K562 (cell line): ENCODE data around the gene MED16. TPM values are rescaled to one million over a fixed set of nuclear protein-coding genes. Genes with fewer than 3 reads are reported as not detected.

Source experiments
- CHD1 ChIP-seq: fragments of 200-600 bp; sonication (generic); IDR thresholded peaks from one replicate; pipeline ENCODE4 v1.6.1; 2012; ENCODE audit warnings: mild to moderate bottlenecking, moderate library complexity, low read length, inconsistent platforms
- ETV6 ChIP-seq, 3 experiments: fragments of 150-350 bp in 1 of 3; sonication (generic) in 1 of 3; formaldehyde crosslinking in 1 of 3; IDR thresholded peaks; 2 replicates each; pipeline versions ENCODE4 v1.6.1 to v1.8.0; 2014 to 2022; ENCODE audit warnings: borderline replicate concordance in 2 of 3, low read depth in 2 of 3, antibody characterized with exemption in 1 of 3, low read length in 1 of 3, mild to moderate bottlenecking in 1 of 3, missing genetic modification reagents in 1 of 3
- KAT2B ChIP-seq: IDR thresholded peaks from one replicate; pipeline ENCODE4 v1.6.1; 2012; ENCODE audit warnings: low read depth, mild to moderate bottlenecking, control low read depth, inconsistent platforms, low read length, moderate library complexity
- NBN ChIP-seq: fragments of 450-650 bp; IDR thresholded peaks from 2 replicates; pipeline ENCODE4 v1.6.1; 2016; ENCODE audit warnings: low read depth, mild to moderate bottlenecking
- NFATC3 ChIP-seq: fragments of 450-650 bp; IDR thresholded peaks from 2 replicates; pipeline ENCODE4 v1.6.1; 2017; ENCODE audit warnings: mild to moderate bottlenecking
- NR2C2 ChIP-seq, 2 experiments: fragments of 200-800 bp in 1 of 2; sonication (Bioruptor generic) in 1 of 2; sonication (generic) in 1 of 2; formaldehyde crosslinking in 1 of 2; IDR thresholded peaks; 2 replicates each; pipeline versions ENCODE4 v1.6.1 to v1.8.0; 2016 to 2022; ENCODE audit warnings: mild to moderate bottlenecking in 1 of 2, missing compliant biosample characterization in 1 of 2, missing genetic modification characterization in 1 of 2, missing genetic modification reagents in 1 of 2
- POLR2AphosphoS2 ChIP-seq: IDR thresholded peaks from 2 replicates; pipeline ENCODE4 v1.6.1; 2012; ENCODE audit warnings: low read length, improper control_type of control experiment
- RFX7 ChIP-seq: fragments of 250-450 bp; sonication (Bioruptor Pico); IDR thresholded peaks from 2 replicates; pipeline ENCODE4 v1.5.1; 2021; ENCODE audit warnings: mild to moderate bottlenecking
- ZKSCAN8 ChIP-seq: fragments of 200-800 bp; sonication (Bioruptor generic); IDR thresholded peaks from 2 replicates; pipeline ENCODE4 v1.6.1; 2016; ENCODE audit warnings: missing genetic modification characterization, missing compliant biosample characterization
- ZNF146 ChIP-seq: IDR thresholded peaks from one replicate; pipeline ENCODE4 v1.6.1; 2018; ENCODE audit warnings: missing compliant biosample characterization; ENCODE audit not compliant: unreplicated experiment
- ZNF436 ChIP-seq: fragments of 250-450, 450-650 bp; sonication (Bioruptor Pico); formaldehyde crosslinking; IDR thresholded peaks from 2 replicates; pipeline ENCODE4 v1.7.0; 2020; ENCODE audit warnings: mild to moderate bottlenecking
- ZNF696 ChIP-seq: fragments of 250-450 bp; sonication (Bioruptor Pico); conservative IDR thresholded peaks from 2 replicates; pipeline ENCODE4 v1.4.0; 2020; ENCODE audit warnings: mild to moderate bottlenecking, moderate library complexity
- polyA plus RNA-seq, 8 experiments: library from polyadenylated mRNA; depleted of rRNA in 4 of 8; stranded (reverse) in 5 of 8; unstranded in 3 of 8; fragments of >200 nt; fragmentation: Nextera tagmentation in 2 of 8; fragmentation: Illumina TruSeq in 1 of 8; extraction: Ambion mirVana in 2 of 8; extraction: Trizol in 1 of 8; gene quantifications; 2 replicates each; pipeline versions ENCODE4 v1.2.1 to v1.2.3, GENCODE V29; 2011 to 2014; ENCODE audit warnings: inconsistent platforms in 1 of 8, missing spikeins in 1 of 8
- total RNA-seq, 7 experiments: library from RNA; depleted of rRNA in 6 of 7; stranded (reverse); fragments of >200 nt in 6 of 7; fragmentation: Illumina TruSeq in 2 of 7; extraction: Trizol in 2 of 7; gene quantifications; 2 replicates each; pipeline versions ENCODE4 v1.2.1 to v1.2.3, GENCODE V29; 2011 to 2021; ENCODE audit warnings: low replicate concordance in 1 of 7
- TF ChIP-seq, protein P1 (sequence below), 2 experiments: fragments of 450-650 bp; IDR thresholded peaks; 2 replicates each; pipeline ENCODE4 v1.6.1; 2016
- TF ChIP-seq, protein P2 (sequence below): fragments of 450-650 bp; IDR thresholded peaks from 2 replicates; pipeline ENCODE4 v1.6.1; 2016
- TF ChIP-seq, protein P3 (sequence below): fragments of 450-650 bp; IDR thresholded peaks from 2 replicates; pipeline ENCODE4 v1.6.1; 2017; ENCODE audit warnings: mild to moderate bottlenecking, moderate library complexity
- TF ChIP-seq, protein P4 (sequence below), 2 experiments: fragments of 450-650 bp; IDR thresholded peaks; 2 replicates each; pipeline ENCODE4 v1.6.1; 2018; ENCODE audit warnings: mild to moderate bottlenecking in 2 of 2, low read depth in 1 of 2; ENCODE audit not compliant: partially characterized antibody in 2 of 2
- TF ChIP-seq, protein P5 (sequence below): sonication (generic); formaldehyde crosslinking; IDR thresholded peaks from 2 replicates; pipeline ENCODE4 v1.8.0; 2022; ENCODE audit warnings: missing genetic modification reagents, mild to moderate bottlenecking, moderate library complexity, borderline replicate concordance

Gene MED16
- total and polyA plus RNA-seq, 9 of the 15 experiments (the other 6 are each of a cell fraction or from before 2014, with no cell fraction given) = 0.89 to 59.9 (median 8.6) TPM

DNA sequence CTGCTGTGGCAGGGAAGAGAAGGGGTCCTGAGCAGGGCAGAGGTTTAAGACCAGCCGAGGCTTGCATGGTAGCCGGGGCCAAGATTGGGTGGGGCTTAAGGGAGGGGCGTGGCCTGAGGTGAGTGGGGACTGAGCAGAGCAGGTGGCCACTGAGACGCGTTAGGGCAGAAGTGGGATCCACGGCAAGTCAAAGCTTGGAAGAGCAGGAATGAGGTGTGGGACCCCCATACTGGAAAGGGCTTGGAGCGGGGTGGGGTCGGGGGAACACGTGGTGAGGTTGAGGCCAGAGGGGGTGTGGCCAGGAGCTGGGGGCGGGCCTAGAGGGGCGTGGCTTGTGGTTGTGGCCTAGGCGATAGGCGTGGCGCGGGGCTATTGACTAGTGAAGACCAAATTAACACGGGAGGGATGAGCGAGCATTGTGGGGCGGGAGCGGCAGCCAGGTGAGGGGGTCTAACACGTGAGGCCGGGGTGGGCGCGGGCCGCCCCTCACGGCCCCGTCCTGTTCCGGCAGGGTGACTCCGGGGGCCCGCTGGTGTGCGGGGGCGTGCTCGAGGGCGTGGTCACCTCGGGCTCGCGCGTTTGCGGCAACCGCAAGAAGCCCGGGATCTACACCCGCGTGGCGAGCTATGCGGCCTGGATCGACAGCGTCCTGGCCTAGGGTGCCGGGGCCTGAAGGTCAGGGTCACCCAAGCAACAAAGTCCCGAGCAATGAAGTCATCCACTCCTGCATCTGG, 30.2 kb downstream of the MED16 start (continued):
- TF ChIP-seq, protein P1, sequence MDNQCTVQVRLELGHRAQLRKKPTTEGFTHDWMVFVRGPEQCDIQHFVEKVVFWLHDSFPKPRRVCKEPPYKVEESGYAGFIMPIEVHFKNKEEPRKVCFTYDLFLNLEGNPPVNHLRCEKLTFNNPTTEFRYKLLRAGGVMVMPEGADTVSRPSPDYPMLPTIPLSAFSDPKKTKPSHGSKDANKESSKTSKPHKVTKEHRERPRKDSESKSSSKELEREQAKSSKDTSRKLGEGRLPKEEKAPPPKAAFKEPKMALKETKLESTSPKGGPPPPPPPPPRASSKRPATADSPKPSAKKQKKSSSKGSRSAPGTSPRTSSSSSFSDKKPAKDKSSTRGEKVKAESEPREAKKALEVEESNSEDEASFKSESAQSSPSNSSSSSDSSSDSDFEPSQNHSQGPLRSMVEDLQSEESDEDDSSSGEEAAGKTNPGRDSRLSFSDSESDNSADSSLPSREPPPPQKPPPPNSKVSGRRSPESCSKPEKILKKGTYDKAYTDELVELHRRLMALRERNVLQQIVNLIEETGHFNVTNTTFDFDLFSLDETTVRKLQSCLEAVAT (IDR thresholded peaks at IDR 0.05) = 0 out of 4 replicates have a peak, but pooled peaks of 1 of the 2 experiments have one; percentile 17
- no peak for TF ChIP-seq ETV6 (IDR thresholded peaks at IDR 0.05; ENCODE audit: borderline replicate concordance in 1 of 2, low read depth in 2 of 2, low read length in 1 of 2)
- TF ChIP-seq ETV6 (CRISPR knock-in tag; IDR thresholded peaks at IDR 0.05; ENCODE audit: borderline replicate concordance) = no peak
- no peak; the same call in 1 of the 2 replicates for TF ChIP-seq ZKSCAN8 (CRISPR knock-in tag)
- TF ChIP-seq, protein P2, sequence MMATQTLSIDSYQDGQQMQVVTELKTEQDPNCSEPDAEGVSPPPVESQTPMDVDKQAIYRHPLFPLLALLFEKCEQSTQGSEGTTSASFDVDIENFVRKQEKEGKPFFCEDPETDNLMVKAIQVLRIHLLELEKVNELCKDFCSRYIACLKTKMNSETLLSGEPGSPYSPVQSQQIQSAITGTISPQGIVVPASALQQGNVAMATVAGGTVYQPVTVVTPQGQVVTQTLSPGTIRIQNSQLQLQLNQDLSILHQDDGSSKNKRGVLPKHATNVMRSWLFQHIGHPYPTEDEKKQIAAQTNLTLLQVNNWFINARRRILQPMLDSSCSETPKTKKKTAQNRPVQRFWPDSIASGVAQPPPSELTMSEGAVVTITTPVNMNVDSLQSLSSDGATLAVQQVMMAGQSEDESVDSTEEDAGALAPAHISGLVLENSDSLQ = peak; percentile 30; the same call in 1 of the 2 replicates
- TF ChIP-seq ZNF436 (CRISPR knock-in tag) = no peak
- no peak for TF ChIP-seq RFX7
- peak; percentile 41 for TF ChIP-seq CHD1
- TF ChIP-seq POLR2AphosphoS2 = no peak
- TF ChIP-seq, protein P3, sequence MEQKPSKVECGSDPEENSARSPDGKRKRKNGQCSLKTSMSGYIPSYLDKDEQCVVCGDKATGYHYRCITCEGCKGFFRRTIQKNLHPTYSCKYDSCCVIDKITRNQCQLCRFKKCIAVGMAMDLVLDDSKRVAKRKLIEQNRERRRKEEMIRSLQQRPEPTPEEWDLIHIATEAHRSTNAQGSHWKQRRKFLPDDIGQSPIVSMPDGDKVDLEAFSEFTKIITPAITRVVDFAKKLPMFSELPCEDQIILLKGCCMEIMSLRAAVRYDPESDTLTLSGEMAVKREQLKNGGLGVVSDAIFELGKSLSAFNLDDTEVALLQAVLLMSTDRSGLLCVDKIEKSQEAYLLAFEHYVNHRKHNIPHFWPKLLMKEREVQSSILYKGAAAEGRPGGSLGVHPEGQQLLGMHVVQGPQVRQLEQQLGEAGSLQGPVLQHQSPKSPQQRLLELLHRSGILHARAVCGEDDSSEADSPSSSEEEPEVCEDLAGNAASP = no peak
- no peak for TF ChIP-seq ZNF146
- TF ChIP-seq NBN = peak; percentile 54; the same call in 1 of the 2 replicates
- no peak for TF ChIP-seq NFATC3
- TF ChIP-seq, protein P4, sequence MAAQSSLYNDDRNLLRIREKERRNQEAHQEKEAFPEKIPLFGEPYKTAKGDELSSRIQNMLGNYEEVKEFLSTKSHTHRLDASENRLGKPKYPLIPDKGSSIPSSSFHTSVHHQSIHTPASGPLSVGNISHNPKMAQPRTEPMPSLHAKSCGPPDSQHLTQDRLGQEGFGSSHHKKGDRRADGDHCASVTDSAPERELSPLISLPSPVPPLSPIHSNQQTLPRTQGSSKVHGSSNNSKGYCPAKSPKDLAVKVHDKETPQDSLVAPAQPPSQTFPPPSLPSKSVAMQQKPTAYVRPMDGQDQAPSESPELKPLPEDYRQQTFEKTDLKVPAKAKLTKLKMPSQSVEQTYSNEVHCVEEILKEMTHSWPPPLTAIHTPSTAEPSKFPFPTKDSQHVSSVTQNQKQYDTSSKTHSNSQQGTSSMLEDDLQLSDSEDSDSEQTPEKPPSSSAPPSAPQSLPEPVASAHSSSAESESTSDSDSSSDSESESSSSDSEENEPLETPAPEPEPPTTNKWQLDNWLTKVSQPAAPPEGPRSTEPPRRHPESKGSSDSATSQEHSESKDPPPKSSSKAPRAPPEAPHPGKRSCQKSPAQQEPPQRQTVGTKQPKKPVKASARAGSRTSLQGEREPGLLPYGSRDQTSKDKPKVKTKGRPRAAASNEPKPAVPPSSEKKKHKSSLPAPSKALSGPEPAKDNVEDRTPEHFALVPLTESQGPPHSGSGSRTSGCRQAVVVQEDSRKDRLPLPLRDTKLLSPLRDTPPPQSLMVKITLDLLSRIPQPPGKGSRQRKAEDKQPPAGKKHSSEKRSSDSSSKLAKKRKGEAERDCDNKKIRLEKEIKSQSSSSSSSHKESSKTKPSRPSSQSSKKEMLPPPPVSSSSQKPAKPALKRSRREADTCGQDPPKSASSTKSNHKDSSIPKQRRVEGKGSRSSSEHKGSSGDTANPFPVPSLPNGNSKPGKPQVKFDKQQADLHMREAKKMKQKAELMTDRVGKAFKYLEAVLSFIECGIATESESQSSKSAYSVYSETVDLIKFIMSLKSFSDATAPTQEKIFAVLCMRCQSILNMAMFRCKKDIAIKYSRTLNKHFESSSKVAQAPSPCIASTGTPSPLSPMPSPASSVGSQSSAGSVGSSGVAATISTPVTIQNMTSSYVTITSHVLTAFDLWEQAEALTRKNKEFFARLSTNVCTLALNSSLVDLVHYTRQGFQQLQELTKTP (IDR thresholded peaks at IDR 0.05; ENCODE audit: low read depth in 1 of 2, partially characterized antibody in 2 of 2) = no peak
- TF ChIP-seq, protein P5, sequence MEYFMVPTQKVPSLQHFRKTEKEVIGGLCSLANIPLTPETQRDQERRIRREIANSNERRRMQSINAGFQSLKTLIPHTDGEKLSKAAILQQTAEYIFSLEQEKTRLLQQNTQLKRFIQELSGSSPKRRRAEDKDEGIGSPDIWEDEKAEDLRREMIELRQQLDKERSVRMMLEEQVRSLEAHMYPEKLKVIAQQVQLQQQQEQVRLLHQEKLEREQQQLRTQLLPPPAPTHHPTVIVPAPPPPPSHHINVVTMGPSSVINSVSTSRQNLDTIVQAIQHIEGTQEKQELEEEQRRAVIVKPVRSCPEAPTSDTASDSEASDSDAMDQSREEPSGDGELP (CRISPR knock-in tag) = peak; percentile 58
- TF ChIP-seq ZNF696 (CRISPR knock-in tag) = no peak
- TF ChIP-seq NR2C2 (CRISPR knock-in tag; IDR thresholded peaks at IDR 0.05) = no peak
- no peak for TF ChIP-seq NR2C2 (tag; IDR thresholded peaks at IDR 0.05)
- no peak for TF ChIP-seq KAT2B
